GM23248 (cell line): ENCODE measurements around the gene UBAP2.
"Not testable (repeated sequence)": the region's sequence is repeated elsewhere in the genome, so short reads cannot be mapped to it uniquely, and the experiment has no call there.

Source experiments
- EZH2 ChIP-seq: fragments of 200-600 bp; sonication (generic); IDR thresholded peaks from 2 replicates; pipeline ENCODE4 v1.6.1; 2018; ENCODE audit warnings: antibody characterized with exemption, mild to moderate bottlenecking; ENCODE audit not compliant: insufficient read depth, poor library complexity, severe bottlenecking
- EZH2phosphoT487 ChIP-seq: fragments of 200-600 bp; sonication (generic); IDR thresholded peaks from 2 replicates; pipeline ENCODE4 v1.6.1; 2018; ENCODE audit warnings: antibody characterized with exemption, moderate library complexity, mild to moderate bottlenecking, low read depth; ENCODE audit not compliant: insufficient read depth

GRCh38 chr9:33962468-33962867 lies 86.2 kb downstream of the UBAP2 start:
- not testable (repeated sequence) for TF ChIP-seq EZH2, EZH2phosphoT487
